ENCODE measurements around the gene SDK1. TPM values are rescaled to one million over a fixed set of nuclear protein-coding genes. Genes with fewer than 3 reads are reported as not detected.

Gene SDK1
- total and polyA plus RNA-seq, 2 experiments from 2014 or later, result 2.1 to 10.0 TPM

DNA sequence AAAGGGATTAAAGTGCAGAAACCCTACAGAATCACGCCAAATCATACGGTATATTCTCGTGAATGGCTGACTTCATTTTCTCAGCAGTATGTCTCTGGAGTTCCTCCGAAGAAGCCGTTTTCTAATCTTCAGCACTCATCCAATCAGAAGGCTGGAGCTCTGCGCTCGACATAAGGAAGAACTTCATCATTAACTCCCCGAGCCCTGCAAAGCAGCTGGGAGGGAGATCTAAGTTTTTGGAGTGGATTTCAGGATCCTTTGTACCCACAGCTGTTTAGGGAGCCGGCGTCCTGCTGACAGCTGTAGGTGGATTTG lies 40.7 kb upstream of the SDK1 start:
- Mint-ChIP-seq H3K4me3 (no peak overlapping the region), H3K27me3 (ENCODE audit: insufficient read depth, low read depth, poor library complexity) (peaks cover 2% of the 10 kb centered on the region), H3K9me3 (peaks cover 5% of the 10 kb centered on the region; the same call in 1 of the 3 replicates), H3K27ac (no peak overlapping the region), H3K4me1 (peaks cover 23% of the 10 kb centered on the region), H3K36me3 (ENCODE audit: low read depth) (no peaks in the 10 kb centered on the region)
- Histone ChIP-seq H4K20me1 (replicated peaks; ENCODE audit: insufficient read depth) (no peaks in the 10 kb centered on the region), H3K4me3 (no peak overlapping the region), H3K4me1 (ENCODE audit: insufficient read depth) (peaks cover 4% of the 10 kb centered on the region; the same call in 1 of the 2 replicates), H3K79me2 (replicated peaks; ENCODE audit: insufficient read depth) (no peaks in the 10 kb centered on the region), H3K9me2 (ENCODE audit: insufficient read depth) (no peaks in the 10 kb centered on the region), H3F3A (replicated peaks; ENCODE audit: low read depth) (no peaks in the 10 kb centered on the region), H3K4me2 (no peak overlapping the region), H2AFZ (peak overlapping the region; percentile 74), H3K36me3 (ENCODE audit: insufficient read depth) (no peaks in the 10 kb centered on the region), H3K27ac (ENCODE audit: low read depth) (no peak overlapping the region), H3K27me3 (ENCODE audit: insufficient read depth) (no peaks in the 10 kb centered on the region)
- ATAC-seq (peak; percentile 27; the same call in 1 of the 3 replicates), DNase-seq (ENCODE audit: low spot score) (no peak)
- TF ChIP-seq POLR2AphosphoS5 (IDR thresholded peaks at IDR 0.05; ENCODE audit: low read depth) (no peak), ZNF114 (CRISPR knock-in tag; IDR thresholded peaks at IDR 0.05) (no peak)
- TF ChIP-seq, protein P1, sequence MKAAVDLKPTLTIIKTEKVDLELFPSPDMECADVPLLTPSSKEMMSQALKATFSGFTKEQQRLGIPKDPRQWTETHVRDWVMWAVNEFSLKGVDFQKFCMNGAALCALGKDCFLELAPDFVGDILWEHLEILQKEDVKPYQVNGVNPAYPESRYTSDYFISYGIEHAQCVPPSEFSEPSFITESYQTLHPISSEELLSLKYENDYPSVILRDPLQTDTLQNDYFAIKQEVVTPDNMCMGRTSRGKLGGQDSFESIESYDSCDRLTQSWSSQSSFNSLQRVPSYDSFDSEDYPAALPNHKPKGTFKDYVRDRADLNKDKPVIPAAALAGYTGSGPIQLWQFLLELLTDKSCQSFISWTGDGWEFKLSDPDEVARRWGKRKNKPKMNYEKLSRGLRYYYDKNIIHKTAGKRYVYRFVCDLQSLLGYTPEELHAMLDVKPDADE (IDR thresholded peaks at IDR 0.05), result no peak

DNA sequence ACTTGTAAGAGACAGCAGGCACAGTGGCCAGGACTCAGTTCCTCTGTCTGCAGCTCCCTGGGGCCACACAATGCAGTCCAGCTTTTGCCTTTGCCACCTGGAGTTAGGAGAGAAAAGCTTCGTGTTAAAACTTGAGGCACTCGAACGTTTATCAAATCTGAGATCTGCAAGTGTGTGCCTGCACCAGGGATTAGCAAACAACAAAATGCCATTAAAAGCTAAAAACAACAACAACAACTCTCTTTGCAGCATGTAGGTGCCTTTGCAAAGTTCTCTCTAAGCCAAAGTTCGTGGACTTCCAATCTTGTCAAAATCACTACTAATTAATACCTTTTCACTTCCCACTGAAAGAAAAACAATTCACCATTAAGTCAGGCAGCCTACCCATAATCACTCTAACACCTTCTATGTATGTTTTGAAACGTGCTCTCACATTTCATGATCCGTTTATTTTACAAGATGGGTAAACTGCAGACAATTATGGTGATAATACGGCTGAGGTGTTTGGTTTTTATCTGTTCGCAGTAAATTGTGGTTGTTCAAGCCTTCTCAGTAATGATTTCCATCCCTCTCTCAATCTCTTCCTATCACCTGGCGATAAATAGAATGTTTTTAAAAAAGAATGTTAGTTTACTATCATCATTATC lies 36.2 kb upstream of the SDK1 start:
- H3K4me1 Mint-ChIP-seq, result peaks cover 19% of the 10 kb centered on the region
- TF ChIP-seq EZH2 (IDR thresholded peaks at IDR 0.05; ENCODE audit: low read depth, unreplicated experiment) (no peak), EZH2phosphoT487 (IDR thresholded peaks at IDR 0.05; ENCODE audit: unreplicated experiment) (no peak), ZNF331 (CRISPR knock-in tag; IDR thresholded peaks at IDR 0.05; ENCODE audit: low read depth) (no peak), POLR2AphosphoS5 (IDR thresholded peaks at IDR 0.05; ENCODE audit: low read depth) (no peak), ZNF114 (CRISPR knock-in tag; IDR thresholded peaks at IDR 0.05) (no peak), JUNB (IDR thresholded peaks at IDR 0.05; ENCODE audit: unreplicated experiment) (no peak), STAT1 (IDR thresholded peaks at IDR 0.05; ENCODE audit: unreplicated experiment) (no peak)
- TF ChIP-seq, protein P2, sequence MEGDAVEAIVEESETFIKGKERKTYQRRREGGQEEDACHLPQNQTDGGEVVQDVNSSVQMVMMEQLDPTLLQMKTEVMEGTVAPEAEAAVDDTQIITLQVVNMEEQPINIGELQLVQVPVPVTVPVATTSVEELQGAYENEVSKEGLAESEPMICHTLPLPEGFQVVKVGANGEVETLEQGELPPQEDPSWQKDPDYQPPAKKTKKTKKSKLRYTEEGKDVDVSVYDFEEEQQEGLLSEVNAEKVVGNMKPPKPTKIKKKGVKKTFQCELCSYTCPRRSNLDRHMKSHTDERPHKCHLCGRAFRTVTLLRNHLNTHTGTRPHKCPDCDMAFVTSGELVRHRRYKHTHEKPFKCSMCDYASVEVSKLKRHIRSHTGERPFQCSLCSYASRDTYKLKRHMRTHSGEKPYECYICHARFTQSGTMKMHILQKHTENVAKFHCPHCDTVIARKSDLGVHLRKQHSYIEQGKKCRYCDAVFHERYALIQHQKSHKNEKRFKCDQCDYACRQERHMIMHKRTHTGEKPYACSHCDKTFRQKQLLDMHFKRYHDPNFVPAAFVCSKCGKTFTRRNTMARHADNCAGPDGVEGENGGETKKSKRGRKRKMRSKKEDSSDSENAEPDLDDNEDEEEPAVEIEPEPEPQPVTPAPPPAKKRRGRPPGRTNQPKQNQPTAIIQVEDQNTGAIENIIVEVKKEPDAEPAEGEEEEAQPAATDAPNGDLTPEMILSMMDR (conservative IDR thresholded peaks at IDR 0.05; ENCODE audit: low read depth in 2 of 2), result no peak
- TF ChIP-seq, protein P1 (IDR thresholded peaks at IDR 0.05), result no peak
- TF ChIP-seq, protein P3, sequence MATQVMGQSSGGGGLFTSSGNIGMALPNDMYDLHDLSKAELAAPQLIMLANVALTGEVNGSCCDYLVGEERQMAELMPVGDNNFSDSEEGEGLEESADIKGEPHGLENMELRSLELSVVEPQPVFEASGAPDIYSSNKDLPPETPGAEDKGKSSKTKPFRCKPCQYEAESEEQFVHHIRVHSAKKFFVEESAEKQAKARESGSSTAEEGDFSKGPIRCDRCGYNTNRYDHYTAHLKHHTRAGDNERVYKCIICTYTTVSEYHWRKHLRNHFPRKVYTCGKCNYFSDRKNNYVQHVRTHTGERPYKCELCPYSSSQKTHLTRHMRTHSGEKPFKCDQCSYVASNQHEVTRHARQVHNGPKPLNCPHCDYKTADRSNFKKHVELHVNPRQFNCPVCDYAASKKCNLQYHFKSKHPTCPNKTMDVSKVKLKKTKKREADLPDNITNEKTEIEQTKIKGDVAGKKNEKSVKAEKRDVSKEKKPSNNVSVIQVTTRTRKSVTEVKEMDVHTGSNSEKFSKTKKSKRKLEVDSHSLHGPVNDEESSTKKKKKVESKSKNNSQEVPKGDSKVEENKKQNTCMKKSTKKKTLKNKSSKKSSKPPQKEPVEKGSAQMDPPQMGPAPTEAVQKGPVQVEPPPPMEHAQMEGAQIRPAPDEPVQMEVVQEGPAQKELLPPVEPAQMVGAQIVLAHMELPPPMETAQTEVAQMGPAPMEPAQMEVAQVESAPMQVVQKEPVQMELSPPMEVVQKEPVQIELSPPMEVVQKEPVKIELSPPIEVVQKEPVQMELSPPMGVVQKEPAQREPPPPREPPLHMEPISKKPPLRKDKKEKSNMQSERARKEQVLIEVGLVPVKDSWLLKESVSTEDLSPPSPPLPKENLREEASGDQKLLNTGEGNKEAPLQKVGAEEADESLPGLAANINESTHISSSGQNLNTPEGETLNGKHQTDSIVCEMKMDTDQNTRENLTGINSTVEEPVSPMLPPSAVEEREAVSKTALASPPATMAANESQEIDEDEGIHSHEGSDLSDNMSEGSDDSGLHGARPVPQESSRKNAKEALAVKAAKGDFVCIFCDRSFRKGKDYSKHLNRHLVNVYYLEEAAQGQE (IDR thresholded peaks at IDR 0.05; ENCODE audit: unreplicated experiment), result no peak

More for the DNA sequence above, 36.2 kb upstream of the SDK1 start:
- no peaks in the 10 kb centered on the region; the same call in 2 of the 3 replicates for H3K9me3 Mint-ChIP-seq
- no peak overlapping the region for H3K4me3 Mint-ChIP-seq
- H3K36me3 Mint-ChIP-seq (ENCODE audit: low read depth), result no peaks in the 10 kb centered on the region
- DNase-seq (ENCODE audit: low spot score) (no peak), ATAC-seq (no peak; the same call in 2 of the 3 replicates)
- Histone ChIP-seq H3K4me3 (no peak overlapping the region), H3K79me2 (replicated peaks; ENCODE audit: insufficient read depth) (no peaks in the 10 kb centered on the region), H3K27ac (ENCODE audit: low read depth) (no peak overlapping the region), H4K20me1 (replicated peaks; ENCODE audit: insufficient read depth) (no peaks in the 10 kb centered on the region), H2AFZ (peak overlapping the region; percentile 69; the same call in 1 of the 2 replicates), H3K36me3 (ENCODE audit: insufficient read depth) (no peaks in the 10 kb centered on the region), H3K27me3 (ENCODE audit: insufficient read depth) (no peaks in the 10 kb centered on the region), H3K4me2 (no peak overlapping the region), H3F3A (replicated peaks; ENCODE audit: low read depth) (no peaks in the 10 kb centered on the region), H3K4me1 (ENCODE audit: insufficient read depth) (peaks cover 4% of the 10 kb centered on the region; the same call in 1 of the 2 replicates), H3K9me2 (ENCODE audit: insufficient read depth) (no peaks in the 10 kb centered on the region)
- H3K27ac Mint-ChIP-seq, result no peak overlapping the region
- H3K27me3 Mint-ChIP-seq (ENCODE audit: insufficient read depth, low read depth, poor library complexity), result peaks cover 2% of the 10 kb centered on the region

All from GM23338 (cell line).